NCI-H446 (cell line): ENCODE data around the gene AOPEP.
"Not testable (repeated sequence)": the region's sequence is repeated elsewhere in the genome, so short reads cannot be mapped to it uniquely, and the experiment has no call there.

Experiments
- DNase-seq, 2 experiments: peaks; one replicate each; lab custom pipeline; 2025; lab: John Stamatoyannopoulos, UW

Gene AOPEP

DNA sequence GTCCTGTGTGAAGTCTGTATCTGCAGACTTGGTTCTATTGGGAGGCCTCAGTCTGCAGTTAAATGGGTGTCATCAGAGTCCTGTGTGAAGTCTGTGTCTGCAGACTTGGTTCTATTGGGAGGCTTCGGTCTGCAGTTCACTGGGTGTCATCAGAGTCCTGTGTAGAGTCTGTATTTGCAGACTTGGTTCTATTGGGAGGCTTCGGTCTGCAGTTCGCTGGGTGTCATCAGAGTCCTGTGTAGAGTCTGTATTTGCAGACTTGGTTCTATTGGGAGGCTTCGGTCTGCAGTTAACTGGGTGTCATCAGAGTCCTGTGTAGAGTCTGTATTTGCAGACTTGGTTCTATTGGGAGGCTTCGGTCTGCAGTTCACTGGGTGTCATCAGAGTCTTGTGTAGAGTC is 239.1 kb downstream of the AOPEP start:
- not testable (repeated sequence) for DNase-seq

DNA sequence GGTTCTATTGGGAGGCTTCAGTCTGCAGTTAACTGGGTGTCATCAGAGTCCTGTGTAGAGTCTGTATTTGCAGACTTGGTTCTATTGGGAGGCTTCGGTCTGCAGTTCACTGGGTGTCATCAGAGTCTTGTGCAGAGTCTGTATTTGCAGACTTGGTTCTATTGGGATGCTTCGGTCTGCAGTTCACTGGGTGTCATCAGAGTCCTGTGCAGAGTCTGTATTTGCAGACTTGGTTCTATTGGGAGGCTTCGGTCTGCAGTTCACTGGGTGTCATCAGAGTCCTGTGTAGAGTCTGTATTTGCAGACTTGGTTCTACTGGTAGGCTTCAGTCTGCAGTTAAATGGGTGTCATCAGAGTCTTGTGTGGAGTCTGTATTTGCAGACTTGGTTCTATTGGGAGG is 239.5 kb downstream of the AOPEP start:
- not testable (repeated sequence) for DNase-seq

DNA sequence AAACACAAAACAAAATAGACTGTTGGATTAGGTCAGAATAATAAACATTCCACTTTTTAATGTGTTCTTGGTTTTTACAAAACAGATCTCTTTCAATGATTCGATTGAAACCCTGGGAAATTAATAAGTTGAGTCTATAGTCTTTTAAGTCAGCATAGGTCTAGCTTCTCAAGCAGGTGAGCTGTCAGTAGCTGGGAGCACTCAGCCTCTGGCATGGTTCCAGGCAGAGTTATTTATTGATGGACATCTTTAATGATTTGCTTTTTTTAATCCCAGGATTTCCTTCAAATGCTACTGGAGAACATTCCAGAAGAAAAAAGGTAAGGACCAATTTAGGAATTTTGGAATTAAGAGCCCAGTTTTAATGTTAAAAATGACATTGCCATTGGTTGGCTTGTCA is 241.0 kb downstream of the AOPEP start:
- no peak for DNase-seq

DNA sequence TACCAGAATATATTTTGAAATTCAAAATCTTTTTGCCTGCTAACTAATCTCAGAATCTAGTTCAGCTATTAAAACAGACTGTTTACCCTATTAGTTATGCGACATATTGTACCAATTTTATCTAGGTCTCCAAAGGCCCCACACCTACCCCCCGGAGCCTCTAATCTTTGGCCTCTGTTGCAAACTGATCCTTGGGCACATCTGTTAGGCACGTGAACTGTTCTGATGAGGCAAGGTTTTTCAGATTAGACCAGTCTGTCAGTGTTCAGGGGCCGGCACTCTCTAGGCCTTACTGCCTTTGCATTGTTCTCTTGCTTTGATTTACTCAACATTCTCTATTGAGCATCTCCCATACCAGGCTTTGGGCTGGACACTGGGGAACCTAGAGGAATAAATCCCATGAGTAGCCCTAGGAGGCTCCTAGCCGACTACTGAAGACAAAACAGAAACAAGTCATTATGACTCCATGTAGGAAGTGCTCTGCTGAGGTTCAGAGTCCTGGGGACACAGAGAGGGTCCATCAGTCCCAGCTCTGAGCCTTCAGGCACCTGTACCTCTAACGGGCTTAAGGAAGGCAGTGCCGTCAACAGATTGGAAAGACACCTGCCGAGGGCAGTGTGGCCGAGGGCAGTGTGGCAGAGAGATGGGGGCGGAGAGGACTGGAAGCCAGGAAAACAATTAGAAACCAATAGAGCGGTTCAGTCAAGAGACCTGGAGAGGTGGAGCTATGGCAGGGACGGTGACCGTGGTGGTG is 245.1 kb downstream of the AOPEP start:
- DNase-seq, result no peak

DNA sequence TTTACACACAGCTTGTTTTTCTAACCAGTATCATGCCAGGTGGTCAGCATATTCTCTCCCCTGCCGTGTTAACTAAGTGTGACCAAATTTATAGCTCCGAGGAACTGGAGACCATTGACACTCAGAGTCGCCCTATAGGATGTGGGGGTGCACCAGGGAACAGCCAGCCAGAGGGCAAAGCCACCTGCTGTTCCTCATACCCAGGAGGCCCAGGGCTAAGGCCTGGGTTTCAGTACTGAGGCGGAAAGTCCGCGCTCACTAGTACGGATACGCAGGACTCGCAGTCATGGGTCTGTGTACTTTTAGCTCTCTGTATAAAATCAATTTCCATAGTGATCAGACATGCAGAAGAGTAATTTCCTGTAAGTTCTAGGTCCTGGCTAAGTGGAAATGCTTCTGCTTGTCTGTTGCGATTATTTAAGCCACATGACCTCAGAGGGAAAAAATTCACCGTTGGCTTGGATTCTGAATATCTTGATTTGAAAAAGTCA is 247.0 kb downstream of the AOPEP start:
- DNase-seq, result no peak

DNA sequence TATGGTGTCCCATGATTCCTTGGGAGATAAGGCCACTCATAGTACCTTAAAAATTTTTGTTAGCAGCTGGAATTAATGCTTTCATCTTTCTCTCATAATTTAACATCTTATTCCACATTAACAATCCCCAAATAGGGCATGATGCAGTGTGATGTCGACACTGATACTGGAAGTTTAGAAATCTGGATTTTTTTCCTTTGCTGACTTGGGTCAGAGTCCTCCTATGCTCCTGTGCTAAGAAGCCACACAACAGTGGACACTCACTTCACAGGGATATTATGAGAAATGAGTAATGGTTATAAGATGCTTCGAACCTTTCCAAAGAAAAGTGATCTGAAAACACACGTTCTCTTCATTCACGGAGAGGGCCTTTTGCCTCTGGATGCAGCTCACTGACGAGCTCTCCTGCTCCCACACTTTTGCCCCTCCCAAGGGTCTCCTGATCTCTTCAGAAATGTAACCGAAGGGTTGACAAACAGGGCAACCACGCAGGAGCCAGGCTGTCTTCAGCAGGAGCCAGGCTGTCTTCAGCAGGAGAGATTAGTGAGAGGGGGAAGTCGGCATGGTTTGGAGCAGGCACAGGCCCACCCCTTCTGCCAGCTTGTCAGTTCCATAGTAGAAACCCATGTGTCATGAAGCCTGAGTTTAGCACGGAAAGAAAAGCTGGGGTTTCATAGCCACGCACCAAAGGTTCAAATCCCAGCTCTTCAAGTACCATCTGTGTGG is 247.8 kb downstream of the AOPEP start:
- no peak for DNase-seq

DNA sequence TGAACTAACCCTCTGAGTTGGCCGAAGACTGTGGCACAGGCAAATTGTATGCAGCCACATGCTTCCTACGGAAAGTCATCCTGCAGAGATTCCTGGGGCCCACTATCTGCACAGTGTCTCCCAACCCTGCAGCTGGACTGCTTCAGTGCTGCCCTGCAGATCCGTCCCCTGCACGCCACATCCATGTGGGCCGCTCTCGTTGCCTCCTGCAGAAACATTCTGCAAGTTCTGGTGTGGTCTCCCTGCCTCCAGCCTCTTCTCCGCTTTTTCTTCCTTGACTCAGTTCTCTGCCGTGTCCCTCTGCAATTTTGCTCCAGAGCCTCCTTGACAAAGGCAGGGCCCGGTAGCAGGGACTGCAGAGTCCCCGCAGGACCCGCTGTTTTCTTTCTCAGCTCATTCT is 249.0 kb downstream of the AOPEP start:
- no peak for DNase-seq

DNA sequence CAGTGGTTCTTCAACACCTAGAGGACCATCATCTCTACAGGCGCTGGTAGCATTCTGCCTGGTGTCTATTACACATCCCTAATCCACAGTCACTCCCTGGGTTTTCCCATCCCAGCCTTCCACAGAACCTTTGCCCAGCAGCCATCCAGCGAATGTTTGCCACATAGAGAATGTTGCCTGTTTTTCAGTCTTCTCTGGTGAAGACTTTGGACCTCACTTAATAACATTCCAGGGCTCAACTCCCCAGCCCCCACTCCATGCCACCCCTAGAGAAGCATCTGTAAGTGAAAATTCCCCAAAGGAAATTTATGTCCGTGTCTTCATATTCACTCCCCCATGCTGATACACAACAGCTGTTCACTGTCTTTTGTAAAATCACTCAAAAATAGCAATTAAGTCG is 249.6 kb downstream of the AOPEP start:
- no peak for DNase-seq

DNA sequence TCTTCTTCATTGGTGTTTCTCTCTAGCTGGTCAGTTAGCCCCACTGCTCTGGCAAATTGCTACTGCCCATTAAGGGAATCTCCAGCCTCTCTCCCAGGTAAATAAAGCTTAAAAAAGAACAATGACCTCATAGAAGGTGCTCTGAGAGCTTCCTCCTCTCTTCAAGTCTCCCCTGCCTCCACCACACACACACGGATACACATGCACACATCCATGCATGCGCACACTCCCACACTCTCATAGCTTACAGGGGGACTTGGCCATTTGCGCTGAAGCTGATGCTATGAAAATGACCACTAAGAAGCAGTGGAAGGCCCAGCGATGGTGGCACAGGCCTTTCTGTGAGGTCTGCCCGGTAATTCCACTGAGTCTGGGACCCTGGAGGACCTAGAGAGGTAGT is 250.9 kb downstream of the AOPEP start:
- no peak for DNase-seq

DNA sequence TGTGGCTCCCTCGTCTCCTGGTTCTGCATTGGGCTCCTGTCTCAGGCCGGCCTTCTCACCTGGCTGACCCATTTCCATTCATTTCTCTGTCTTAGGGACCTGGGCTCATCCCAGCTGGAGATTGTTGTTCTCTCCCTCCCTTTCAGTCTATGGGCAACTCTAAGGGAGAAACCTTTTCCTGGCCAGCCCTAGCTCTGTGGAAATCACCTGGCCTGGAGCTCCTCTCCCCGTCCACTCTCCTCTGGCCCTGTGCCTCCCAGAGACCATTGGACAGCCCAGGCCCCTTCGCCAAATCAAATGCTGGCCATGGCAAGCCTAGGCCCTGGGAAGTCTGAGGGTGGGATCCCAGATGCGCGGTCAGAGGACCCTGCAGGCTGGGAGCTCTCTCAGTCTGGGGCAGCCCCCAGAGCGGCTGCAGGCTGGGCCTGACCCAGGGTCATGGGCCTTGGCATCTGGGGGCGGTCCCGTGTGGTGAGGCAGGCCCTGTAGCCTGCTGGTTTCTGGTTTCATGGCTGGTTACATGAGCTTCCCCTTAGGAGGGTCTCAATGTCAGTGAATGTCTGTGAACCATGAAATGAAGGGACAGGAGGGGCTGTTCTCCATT is 253.5 kb downstream of the AOPEP start:
- DNase-seq, result no peak

DNA sequence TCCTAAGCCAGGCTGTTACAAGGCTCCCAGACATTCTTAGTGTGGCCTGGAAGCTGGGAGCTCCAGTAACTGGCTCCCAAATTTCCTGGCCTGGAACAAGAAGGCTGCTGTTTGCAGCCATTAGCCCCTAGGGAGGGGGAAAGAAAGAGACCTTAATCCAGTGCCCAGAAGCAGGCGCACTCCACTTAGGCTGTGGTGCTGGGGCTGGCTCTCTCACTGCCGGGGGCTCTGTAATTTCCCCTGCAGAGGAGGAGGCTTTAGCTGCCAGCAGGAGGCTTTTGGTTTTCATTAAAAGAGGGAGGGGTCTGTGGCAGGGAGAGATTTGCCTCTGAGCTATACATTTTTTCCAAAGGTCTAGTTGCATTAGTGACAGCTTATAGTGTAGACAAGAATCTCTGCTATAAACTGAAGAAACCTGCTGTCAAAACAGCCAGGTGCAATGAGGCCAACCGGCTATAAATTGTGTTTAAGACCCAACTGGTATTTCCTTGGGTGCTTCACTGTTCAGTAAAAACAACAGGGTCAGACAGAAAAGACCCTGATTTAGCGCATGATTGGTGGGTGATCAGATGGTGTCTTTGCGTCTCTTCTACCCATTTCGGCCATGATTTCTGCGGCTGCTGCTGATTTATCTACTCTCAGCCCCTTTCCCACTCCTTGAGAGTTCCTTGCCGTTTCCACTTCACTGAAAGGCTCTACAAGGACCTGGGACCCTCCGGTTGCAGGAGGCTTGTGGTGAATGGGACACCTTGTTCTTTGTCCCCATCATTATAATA is 254.6 kb downstream of the AOPEP start:
- DNase-seq, result no peak

DNA sequence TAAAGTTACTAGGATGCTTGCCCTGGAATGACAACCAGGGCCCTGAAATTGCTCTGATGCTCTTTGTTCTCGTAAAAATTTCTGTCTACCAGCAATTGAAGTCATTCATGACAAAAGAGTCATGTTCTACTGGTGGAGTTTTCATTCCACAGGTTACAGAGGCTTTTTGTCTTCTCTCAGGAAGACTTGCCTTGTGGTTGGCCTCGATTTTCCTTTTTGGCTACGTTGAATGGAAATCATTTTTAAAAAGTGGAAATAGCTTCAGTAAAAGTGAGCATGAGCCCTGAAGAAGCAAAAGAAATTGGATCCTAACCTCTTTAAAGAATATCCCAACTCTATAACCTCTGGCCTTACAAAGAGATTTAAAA is 255.2 kb downstream of the AOPEP start:
- no peak for DNase-seq

DNA sequence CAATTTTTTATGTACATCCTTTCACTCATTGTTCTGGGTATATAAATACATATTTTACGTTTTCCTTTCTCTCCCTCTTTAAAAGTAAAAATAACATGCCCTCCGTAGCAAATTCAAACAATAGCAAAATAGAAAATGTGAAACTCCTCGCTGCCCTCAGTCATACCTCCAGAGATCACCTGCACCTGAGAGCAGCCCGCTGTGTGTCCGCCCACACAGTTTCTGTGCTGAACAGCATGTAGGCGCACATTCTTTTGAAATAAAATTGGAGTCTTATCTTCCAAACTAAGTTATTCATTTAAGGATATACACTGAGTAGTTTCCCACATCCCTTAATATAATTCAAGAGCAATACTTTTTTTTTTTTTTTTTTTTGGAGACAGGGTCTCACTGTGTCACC is 255.7 kb downstream of the AOPEP start:
- DNase-seq, result no peak

DNA sequence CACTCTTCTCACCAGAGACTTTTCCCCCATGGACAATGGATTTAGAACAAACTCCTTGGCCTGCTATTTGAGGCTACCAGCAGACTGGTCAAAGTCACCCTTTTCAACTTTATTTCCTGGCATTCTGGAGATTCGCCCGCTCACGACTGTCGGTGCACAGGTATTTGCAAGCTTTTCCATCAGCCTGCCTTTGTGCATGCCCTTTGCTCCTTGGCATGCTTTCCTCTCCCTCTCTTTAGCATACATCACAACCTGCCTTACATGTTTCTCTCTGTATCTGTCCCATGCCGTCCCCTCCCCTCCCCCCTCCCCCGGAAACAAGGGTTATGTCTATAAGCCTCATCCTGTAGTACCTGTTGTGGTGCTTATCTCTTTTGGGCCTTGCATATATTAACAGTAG is 257.1 kb downstream of the AOPEP start:
- DNase-seq, result no peak

DNA sequence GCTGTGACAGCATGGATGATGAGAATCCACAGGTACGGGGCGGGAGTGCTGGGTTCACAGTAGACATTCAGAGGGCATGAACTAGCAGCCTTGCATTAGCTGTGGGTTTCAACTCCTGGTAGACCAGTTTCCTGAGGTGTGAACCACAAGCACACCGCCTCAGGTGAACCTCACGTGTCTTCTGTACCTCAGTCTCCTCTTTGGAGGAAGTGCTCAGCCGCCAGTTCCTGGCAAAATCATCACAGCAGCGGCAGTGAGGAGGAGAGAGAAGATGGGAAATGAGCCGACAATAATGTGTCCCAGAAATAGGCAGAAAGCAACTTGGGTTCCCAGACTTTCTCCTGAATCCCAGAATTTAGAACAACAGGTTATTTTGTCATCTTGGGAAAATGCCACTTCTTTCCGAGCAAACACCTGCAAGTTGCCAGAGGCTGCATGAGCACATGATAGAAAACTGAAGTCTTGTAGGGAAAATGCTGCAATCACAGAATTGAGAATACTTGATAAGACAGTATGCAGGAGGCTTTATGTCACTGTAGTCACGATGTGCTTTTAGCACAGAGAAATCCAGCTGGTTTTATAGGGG is 258.5 kb downstream of the AOPEP start:
- DNase-seq, result no peak

DNA sequence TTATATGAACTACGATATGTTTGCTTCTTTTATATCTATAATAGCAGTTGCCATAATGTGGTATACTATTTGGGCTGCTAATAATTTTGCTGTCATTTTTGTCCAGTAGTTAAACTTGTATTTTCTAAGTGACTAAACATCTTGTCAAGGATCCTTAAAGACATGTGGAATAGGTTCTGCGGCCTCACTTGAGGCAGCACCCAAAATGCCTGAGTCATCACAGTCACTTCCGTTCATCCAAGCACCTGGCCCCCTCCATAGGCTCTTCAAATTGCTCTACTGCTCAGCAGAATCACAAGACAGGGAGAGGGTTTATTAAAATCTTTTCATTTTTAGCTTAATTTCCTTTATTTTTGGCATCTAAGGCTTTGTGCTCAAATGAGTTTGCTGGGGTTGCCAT is 259.1 kb downstream of the AOPEP start:
- DNase-seq, result no peak

DNA sequence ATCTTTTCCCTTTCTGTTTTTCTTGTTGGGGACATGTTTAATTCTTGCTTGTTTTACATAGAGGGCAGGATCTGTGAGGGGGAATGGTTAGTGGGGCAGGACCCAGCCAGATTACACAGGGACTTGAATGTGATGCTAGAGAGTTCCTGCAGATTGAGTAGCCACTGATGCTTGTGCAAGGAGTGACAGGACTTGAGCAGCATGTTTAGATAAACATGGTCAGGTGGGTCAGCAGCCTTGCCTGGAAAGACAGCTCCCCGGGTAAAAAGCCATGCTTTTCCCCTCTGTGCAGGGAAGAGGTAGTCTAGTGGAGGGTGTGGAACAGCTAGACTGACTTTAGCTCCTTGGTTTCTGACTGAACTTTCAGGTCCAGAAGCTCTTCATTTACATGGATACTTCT is 261.2 kb downstream of the AOPEP start:
- DNase-seq, result no peak

DNA sequence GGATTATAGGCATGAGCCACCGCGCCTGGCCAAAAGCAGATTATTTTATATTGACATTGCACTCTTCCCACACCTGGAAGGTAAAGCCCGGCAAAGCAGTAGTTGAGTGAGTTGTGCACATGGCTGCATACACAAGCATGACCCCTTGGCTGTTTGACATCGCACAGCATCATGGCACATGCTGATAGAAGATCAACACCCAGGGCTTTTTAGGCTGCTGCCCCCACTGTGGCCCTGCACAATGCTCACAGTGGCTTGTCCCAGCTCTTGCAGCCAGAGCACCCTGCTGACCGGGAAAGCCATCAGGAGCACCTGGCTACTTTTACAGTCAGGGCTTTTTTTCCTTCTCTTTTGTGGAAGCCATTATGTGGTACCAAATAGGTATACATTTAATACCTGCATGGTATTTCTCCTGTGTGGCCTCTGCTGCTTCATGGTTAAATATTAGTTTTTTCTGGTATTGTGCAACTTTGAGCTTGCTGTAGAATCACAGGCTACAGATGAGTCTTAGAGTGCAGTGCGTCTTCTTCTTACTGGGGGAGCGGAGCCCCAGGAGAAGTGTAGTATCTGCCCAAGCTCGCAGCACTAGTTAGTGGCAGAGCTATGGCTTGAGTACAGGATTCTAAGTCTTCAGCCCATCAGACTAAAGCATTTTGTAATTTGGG is 264.5 kb downstream of the AOPEP start:
- no peak for DNase-seq

DNA sequence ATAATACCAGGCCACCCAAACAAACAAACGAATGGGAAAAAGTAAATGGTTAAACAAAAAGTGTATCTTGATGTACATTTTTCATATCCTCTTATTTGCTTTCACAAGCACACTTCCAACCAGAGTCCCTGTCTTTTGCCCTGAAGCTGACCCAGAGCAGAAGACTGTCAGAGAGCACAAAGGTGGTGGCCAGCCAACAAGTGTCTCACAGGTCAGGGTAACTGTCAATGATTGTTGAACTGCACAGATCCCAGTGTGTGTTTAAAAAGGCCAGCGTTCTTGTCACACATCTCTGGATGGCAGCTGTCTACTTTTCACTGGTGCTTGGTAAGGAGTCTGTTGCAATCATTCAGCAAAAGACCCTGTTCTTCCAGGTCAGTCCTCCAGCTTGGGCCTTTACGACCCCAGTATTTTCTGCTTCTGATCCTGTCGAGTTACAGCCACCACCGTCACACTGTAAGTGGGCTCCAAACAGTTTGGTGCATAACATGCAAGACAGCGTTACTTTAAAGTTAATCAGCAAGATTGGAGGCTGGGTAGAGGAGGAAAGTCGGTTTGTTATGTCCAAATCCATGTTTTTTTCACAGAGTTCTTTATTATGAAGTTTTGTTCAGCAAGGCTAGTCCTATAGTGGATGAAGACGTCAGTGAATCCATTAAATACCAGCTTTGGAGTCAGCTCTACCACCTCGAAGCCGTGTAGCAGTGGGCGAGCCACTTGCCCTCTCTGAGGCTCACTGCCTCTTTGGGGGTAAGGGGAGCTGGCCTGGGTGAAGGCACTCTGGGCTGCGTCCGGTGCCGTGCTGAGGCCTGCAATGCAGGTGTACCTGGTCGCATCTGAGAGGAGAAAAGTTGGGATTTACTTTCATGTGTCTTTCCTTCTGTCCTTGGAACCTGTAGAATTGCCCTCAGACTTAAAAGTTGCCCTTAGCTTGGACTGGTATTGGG is 265.7 kb downstream of the AOPEP start:
- DNase-seq, result no peak

DNA sequence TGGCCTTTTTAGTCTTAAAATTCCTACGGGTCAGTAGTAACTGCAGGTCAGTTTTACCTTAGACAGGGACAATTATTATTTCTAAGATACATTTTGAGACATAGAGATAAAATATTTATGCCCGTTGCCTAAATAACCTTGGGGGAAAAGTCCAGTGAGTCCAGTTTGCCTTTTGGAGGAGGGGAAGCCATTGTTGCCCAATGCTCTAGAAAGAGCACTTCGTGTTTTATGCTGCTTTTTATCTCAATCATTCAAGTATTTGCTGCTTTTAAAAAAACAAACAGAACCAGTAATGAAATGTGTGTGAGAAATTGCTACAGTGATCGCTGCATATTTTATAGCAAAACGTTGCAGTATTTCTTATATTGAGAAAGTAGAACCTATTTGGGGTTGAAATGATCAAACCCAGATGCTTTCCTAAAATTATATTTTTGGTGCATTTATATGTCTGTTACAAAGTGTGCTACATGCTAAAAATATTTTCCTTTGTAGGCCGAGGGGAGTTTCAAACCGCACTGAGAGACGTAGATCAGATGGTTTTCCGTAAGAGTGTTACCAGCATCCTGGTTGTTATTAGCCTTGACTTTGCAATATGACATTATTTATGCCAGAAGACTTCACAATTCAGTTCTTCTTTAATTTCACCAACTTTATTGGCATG is 266.8 kb downstream of the AOPEP start:
- no peak for DNase-seq
